Renal pelvis (tissue), 4 donors: Measurements from ENCODE around the gene KCNF1. TPM values are rescaled to one million over a fixed set of nuclear protein-coding genes. Genes with fewer than 3 reads are reported as not detected.

Experiments used
- DNase-seq: peaks from one replicate; pipeline ENCODE4 v3.0.0-alpha.2; 2013
- polyA plus RNA-seq, 3 donors: library from polyadenylated mRNA; unstranded; fragments of 120-200 nt; gene quantifications; one replicate each; pipeline ENCODE4 v1.2.1, GENCODE V29; 2013; ENCODE audit not compliant: insufficient read length in 3 of 3

Gene KCNF1
- polyA plus RNA-seq, 3 donors = 1.3 to 1.8 (median 1.6) TPM

DNA sequence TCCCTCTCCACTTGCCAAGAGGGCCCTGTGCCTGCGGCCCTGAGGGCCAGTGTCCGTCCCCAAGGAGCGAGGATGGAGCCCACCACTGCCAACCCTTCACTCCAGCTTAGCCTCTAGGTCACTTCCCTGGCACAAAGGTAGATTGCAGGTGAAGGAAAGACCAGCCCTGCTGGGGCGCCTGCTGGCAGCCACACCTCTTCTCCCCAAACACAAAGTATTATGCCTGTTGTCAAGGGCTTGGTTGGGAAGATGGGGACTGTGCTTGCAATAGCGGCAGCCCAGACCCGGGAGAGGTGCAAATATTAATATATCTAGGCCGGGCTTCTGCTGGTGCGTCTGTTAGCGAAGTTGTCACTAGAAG, 7.7 kb downstream of the KCNF1 start:
- DNase-seq = no peak

DNA sequence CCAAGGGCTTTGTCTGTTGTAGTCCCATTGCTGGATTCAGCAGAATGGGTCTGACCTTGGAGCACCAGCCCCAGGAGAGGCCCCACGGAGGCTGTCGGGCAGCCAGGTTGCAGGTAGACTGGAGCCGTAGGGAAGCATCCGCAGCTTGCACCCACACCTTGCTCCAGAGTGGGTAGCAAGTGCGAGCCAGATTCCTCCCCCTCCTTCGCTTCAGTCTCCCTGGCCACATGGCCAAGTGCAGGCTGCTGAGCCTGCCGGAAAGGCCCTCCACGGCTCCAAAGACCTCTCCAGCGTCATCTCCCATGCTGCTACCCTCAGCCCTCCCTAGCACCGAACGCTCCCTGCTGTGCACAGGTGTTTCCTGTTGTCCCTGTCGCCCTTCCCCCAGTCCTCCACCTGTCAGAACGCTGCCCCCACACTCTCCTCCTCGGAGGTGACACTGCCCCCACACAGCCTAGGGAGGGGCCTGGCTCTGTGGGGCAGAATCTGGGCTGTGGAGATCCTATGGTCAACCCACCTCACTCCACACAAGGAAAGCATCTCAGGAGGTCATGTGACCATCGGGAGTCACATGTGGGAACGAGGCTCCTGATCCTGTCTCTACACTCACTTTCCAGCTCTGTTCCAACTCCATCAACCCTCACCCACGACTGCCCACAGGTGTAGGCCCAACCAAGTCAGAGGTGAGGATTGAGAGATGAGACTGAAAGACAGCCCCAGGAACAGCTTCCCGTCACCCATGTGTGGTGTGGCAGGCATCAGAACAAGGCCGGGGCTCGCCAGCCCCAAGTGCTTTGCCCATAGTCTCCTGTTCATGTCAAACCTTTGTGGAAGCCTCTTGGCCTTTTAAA, 8.3 kb downstream of the KCNF1 start:
- DNase-seq = no peak

DNA sequence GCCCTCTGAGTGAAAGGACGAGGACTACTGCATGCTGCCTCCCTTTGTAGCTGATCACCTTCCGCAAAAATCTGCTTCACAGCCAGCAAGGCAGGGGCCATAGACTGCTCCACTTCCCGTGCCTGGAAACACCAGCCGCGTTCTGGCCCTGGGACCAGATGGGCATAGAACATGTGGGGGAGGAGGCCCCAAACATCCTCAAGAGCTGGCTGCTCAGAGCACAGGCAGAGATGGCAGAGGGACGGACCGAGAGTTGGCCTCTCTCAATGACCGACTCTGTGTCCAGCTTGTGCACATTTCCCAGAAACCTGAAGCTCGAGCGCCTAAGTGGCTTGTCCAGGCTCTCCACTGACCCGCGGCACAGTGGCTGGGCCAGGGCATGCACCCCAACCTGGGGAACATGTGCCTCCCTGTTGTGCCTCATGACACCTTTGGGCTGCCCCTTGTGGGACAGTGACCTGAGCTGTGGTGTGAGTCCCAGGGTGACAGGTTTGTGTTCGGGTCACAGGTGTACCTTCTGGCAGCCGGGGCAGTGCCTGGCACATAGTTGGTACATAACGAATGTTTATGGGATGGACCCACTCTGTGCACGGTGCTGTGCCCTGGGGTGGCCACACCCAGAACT, 9.1 kb downstream of the KCNF1 start:
- DNase-seq = no peak

DNA sequence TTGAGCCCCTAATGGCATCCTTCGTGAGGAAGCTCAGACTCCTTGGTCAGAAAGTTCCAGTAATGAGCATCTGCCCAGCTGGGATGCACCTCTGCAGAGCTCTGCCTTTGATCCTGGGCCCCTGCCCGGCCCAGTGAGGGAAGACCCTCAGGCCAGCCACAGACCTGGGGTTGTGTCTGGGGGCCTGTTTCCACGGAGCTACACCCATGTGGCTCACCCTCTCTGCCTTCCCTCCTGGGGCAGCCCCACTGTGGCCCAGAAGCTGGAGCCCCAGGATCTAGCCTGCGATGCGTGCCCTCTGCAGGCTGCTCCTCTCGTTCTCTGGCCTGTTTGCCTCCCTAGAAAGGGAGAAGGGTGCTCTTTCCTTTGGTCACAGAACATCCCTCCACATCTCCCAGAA, 9.8 kb downstream of the KCNF1 start:
- DNase-seq = no peak

DNA sequence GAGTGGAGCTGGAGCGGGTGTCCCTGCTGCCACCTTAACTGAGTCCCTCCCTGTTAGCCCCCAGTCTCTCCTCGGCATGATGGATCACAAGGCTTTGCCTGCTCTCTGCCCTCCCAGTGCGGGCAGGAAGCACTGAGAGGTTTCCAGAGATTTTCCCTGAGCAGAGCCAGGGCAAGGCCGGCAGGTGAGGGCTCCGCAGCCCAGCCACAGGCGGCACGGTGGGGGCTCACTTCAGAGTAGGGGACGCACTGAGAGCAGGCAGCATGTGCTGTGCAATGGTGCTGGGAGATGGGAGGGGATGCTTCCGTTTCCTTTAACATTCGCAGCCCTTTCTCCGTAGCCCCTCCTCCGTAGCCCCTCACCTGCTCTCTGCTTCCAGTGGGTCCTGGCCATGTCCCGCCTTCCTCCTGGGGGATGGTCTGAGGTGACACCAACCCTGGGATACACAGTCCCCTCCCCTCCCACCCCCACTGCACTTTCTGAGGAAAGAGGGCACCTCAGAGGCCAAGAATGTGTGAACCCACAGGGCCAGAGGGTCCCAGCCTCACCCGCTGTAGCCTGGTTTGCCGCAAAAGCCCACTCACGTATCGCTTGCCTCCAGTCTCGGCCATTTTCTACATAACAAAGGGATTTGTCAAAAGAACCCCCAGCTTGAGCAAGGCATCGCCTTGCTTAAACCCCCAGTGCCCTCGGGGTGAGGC, 10.7 kb downstream of the KCNF1 start:
- DNase-seq = no peak

DNA sequence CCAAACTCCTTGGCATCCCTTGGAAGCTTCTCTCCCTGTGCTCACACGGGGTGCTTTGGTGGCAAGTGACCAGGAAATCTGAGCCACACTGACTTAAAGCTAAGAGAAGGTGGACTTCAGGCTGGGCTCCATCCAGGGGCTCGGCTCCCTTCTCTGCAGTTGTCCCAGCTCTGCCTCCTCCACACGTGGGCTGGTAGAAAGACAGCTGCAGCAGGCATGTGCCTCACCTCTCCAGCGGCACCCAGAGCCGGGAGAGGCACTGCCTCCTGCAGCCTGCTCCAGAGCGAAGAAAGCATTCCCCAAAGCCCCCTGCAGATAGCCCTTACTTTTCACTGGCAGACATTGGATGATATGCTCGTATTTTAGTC, 11.3 kb downstream of the KCNF1 start:
- no peak for DNase-seq

DNA sequence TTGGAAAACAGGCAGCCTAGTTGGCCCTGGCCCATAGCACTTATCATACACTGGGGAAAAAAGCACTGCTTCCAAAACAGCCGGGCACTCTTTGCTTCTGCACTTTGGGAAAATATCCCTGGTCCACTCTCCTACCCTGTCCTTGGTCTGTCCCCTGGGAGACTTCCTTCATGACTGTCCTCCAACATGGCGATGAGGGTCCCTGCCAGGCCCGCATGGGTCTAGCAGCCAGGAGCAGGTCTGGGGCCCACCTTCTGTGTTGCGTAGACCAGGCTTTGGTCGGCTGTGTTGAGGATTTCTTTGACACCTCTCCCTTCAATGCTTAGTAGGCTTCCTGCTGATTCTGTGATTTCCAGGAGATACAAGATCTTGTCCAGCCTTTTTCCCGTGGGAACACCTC, 12.2 kb downstream of the KCNF1 start:
- DNase-seq = no peak

DNA sequence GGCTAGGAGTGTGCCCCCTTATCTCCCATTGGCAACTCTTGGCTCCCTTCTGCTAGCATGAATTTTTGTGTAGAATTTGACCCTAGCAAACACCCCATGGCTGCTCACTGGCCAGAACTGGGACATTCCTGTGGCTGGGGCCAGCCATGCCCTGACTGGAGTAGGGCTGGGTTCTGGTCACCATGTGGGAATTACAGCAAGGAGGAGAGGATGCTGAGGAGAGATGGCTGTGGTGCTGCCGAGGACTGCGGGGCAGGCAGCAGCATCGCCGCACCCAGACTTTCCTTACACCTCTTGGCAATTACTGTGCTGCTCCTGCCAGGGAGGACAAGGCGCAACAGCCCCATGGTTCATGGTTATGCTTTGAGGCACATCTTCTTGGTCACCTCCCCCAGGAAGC, 12.7 kb downstream of the KCNF1 start:
- no peak for DNase-seq

DNA sequence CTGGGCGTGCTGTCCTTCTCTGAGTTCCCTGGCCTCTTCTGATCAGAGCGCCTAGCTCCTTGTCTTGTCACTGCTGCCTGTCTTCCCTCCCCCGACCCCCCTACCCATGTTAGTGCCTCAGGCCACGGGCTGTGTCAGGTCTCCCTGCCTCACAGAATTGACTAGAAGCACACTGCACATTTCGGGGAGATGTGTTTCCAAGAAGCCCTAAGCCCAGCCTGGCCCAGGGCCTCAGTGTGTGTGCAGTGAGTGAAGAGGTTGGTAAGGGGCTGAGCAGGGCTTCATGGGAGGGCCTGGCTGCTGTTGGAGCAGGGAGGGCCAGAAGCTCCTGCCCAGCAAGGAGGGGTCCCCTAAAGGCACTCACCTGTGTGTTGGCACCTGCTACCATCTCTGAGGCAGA, 13.1 kb downstream of the KCNF1 start:
- DNase-seq = no peak

DNA sequence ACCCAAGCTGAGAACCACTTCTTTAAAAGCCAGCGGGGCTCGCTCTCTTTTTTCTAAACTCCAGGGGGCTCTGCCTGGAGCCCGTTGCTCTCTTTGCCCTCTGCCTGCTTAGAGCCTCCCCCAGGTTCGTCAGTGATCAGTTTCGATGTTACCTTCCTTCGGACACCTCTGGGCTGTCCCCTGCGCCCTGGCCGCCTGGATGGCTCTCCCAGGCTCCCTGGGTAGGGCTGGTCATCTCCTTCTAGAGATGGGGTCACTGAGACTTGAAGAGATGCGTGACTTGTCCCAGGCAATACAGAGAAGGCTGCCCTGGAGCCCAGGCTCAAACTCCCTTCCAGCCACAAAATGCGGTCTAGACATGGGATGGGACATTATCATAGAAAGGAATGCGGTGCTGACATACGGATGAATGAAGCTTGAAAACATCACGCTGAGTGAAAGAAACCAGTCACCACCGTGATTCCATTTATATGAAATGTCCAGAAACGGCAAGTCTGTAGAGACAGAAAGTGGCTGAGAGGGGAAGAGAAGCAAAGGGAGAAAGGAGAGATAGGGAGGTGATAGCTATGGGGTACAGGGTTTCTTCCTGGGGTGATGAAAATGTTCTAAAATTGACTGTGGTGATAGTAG, 14.6 kb downstream of the KCNF1 start:
- DNase-seq = no peak

DNA sequence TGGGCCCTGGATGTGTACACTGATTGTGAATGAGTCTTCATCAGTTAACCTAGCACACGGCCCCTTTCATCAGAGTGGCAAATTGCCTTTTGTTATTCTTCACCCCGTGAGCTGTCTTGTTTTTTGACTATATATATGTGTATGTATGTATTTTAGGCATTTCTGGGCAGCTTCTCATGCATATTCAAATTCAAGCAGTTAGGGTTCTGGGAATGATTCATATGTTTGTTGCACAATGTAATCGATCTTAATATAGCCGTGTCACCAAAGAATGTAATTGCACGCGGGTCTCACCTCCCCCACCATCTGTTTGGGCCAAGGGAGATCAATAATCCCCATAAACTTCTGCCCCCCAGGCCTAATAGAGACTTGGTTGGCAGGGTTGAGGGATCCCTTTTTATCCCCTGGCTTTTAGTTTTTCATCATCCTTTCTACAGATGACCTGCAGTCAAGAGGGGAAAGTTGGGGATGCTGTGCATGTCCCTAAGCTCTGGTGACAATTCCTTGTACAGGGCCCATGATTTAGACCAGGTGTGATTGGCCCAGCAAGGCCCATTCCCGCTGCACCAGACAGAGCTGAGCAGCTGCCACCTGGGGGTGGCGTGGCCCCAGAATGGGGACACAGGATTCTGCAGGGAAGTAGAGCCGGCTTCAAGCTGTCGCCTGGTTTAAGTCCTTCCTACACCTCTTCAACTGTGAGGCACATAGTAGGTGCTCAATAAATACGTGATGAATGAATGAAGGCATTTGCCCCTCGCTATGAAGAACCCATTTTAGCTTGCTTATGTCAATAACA, 19.2 kb downstream of the KCNF1 start:
- DNase-seq = no peak

DNA sequence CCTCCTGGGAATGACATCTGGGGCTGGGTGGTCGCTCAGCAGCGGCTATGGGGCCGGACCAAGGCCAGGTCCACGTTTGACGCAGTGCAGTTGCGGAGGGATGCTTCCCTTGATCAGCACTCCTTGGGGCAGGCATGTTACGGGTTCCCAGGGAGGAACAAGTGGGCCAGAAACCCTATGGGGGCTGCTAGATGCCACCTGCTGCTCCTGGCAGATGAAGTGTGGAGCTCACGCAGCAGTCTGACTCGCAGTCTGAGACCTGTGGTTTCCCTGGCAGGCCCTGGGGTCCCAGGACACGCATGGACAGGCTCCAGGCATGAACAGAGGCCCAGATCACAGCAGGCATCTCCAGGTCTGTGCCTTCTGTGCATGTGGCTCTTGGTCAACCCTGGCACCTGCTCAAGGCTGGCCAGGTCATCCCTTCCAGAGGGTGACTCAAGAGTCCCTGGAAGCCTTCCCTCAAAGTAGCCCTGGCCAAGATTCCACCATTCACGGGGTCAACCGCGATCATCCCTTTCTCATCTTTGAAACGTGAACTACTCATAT, 20.0 kb downstream of the KCNF1 start:
- no peak for DNase-seq

DNA sequence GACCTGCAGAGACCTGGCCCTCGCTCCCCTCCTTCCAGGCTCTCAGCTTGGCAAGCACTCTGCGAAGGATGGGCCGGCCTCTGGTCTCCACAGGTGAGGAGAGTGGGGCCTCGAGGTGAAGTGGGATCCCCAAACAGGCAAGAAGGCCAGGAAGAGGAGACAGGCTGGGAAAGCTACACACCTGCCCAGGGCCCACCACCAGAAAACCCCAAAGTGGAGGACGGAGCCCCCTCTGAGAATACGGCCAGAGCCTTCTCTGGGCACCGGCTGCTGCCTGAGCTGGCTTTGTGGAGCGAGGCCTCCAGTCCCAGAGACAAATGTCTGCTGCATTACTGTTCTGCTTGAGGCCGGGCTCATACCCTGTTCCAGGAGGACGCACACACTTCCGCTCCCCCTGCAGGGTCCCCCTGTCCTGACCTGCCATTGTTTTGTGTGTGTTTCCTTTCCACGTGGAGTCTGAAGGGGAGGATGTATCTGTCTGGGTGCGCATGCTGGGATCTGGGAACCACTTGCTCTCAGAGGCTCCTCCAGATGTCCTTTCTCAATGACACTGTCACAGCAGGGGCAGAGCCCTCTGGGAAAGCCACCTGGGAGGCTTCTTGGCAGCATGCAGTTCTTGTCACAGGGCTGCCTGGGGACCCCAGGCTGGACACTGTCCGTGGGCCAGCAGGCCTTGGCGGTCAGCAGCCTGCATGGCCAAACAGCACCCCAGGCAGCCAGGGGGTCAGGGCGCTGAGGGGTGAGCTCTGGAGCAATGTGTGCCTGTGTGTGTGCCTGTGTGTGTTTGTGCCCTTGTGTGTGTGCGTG, 20.8 kb downstream of the KCNF1 start:
- peak; percentile 68 for DNase-seq

DNA sequence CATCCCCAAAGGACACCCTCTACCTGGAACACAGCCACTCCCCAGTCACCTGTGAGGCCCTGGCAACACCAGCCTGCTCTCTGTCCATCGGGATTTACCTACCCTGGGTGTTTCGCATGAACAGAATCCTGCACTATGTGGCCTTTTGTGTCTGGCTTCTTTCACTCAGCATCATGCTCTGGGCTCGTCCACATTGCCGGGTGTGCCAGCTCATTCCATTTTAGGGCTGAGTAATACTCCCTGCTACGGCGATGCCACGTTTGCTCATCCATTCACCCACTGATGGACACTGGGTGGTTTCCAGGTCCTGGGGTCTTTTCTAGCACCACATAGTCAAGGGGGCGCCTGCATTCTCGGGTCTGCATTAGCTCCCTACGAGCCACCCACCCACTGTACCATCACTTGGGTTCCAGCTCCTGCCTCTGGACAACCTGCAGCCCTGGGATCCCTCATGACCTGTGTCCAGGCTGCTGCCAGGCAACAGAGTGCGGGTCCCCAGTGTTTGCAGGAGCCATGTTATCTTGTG, 22.0 kb downstream of the KCNF1 start:
- DNase-seq = no peak

DNA sequence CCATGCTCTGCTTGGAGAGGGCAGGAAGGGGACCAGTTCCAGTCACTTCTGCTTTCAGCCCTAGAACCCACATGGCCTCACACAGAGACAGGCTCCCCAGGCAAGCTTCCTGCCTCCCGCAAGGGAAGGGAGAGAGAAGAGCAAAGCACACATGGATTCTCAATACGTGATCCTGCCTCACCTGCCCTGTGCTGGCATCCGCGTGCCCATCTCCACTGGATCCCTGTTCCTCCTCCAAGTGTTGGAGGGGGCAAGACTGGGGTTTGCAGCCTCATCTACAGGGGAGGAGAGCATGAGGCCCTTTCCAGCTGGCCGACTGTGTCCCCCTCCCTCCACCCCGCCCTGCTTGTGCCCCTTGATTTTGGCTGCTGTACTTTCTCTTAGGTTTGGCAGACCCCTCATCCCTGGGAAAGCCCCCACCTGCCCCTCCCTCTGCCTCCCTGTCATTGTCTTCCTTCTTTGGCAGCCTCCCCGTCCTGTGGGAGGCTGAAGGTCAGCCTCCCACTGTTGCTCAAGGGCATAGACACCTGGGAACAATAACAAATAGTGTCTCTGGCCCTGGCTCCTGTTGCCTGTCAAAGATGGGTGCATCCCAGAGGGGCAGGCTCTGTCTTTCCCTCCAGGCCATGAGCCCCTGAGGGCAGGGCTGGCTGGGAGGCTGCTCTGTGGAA, 22.7 kb downstream of the KCNF1 start:
- no peak for DNase-seq

DNA sequence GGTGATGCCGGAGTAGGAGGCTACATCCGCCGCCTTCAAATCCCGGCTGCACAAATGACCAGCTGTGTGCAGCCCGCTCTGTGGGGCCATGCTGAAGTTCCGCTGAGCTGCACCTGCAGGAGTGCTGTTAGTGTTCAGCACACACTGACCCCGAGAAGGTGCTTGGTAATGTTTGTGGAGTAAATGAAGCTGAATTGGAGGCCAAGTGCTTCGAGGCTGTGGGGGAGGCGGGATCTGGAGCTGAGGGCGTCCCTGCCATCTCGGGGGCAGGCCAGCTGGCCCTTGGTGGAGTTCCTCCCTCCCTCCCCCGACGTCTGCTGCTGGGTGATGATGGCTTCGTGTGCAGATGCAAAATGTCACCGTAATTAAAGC, 23.2 kb downstream of the KCNF1 start:
- peak; percentile 50 for DNase-seq

DNA sequence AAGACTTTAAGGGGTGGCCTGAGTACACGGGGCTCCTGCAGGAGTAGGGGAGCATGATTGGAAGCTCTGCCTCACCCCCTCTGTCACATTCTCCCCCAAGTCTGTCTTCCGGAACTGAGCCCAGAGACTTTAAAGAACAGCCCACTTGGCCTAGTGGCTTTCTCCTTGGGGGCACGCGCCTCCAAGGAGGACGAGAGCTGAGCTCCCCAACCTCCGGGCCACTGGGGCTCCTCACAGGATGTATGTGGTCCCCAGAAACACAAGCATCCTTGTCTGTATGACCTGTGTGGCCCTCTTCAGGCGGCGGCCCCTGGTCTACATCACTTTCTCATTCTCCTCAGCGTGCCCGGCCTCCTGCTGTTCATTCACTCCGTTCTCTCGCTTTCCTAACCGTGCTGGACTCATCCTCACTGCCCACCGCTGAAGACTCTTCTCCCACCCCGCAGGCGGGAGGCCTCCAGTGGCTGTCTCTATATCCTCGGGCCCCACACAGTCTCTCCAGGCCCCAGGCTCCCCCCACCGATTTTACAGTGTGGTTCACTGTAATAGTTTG, 23.7 kb downstream of the KCNF1 start:
- no peak for DNase-seq

DNA sequence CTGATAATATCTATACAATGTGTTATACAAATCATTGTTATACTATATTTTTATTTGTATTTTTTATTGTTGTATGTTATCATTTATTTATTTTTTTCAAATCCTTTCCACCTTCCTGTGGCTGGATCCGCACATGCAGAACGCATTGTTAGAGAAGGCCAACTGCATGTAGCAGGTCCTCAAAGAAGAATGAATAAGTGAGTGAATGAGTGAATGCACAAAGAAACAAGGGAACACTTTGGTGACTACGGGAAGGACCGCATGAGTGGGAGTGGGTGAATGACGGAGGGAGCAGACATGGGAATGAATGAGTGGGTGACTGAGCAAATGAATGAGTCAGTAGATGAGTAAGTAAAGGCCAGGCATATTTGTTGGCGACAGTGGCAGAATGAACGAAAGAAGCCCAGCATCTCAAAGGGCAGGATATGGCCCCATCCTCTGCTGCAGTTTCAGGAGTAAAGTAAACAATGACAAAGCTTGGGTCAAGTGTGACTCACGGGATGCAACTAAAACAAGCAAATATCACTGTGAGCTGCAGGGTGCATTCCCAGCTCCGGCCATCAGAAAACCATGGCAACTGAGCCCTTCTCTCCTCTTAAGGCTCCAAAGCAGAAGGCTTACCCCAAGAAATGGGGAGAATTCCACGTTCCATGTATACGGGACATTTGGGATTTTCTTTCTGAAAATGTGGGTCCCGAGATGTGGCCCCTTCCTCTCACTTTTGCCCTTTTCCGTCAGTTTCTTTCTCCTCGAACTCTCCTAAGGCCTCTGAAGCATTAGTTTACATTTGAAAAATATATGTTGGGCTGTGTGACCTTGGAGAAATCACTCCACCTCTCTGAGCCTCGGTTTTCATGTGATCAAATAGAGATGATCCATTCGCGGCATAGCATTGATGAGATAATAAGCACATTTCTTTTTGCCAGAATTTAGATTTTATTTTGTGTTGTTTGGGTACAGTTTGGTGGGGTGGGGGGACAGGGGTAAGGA, 24.5 kb downstream of the KCNF1 start:
- DNase-seq = no peak
